ENCODE data around the gene TMSB10.

DNA sequence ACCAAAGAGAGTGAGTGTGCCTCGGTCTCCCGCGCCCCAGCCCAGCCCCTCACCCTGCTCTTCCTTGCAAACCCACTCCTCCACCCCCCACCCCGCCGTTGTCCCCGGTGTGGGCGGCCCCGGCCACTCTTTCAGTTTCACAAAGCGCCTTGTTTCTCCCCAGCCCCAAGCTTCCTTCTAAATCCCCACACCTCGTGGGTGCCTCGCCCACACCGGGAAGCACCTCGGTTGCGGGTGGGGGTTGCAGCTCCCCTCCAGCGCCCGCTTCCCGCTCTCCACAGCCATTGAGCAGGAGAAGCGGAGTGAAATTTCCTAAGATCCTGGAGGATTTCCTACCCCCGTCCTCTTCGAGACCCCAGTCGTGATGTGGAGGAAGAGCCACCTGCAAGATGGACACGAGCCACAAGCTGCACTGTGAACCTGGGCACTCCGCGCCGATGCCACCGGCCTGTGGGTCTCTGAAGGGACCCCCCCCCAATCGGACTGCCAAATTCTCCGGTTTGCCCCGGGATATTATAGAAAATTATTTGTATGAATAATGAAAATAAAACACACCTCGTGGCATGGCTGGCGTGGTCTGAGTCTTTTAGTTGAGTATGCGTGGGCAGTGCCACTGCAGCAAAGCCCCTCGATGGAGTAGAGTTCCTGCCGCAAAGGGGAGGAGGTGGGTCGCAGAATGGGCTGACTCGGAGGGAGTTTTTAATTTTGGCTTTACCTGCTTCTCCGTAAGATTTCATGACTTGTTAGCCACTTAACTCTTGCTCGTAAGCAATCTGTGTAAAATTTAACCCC is 848 bp downstream of the TMSB10 start:
- no peak for TF ChIP-seq POLR2A (IDR thresholded peaks at IDR 0.05)
- TF ChIP-seq, protein P1, sequence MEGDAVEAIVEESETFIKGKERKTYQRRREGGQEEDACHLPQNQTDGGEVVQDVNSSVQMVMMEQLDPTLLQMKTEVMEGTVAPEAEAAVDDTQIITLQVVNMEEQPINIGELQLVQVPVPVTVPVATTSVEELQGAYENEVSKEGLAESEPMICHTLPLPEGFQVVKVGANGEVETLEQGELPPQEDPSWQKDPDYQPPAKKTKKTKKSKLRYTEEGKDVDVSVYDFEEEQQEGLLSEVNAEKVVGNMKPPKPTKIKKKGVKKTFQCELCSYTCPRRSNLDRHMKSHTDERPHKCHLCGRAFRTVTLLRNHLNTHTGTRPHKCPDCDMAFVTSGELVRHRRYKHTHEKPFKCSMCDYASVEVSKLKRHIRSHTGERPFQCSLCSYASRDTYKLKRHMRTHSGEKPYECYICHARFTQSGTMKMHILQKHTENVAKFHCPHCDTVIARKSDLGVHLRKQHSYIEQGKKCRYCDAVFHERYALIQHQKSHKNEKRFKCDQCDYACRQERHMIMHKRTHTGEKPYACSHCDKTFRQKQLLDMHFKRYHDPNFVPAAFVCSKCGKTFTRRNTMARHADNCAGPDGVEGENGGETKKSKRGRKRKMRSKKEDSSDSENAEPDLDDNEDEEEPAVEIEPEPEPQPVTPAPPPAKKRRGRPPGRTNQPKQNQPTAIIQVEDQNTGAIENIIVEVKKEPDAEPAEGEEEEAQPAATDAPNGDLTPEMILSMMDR (IDR thresholded peaks at IDR 0.05) = no peak

Measured in stomach (tissue), 4 donors.